HEK293T (cell line): Measurements from ENCODE around the gene FHIT.

Experiments
- CTCF ChIA-PET: fragments of 350-600 bp; formaldehyde crosslinking; extraction: SDS; loops from one replicate; lab custom pipeline; 2021; ENCODE audit warnings: antibody characterized with exemption, inconsistent platforms; lab: Yijun Ruan, JAX
- POLR2A ChIA-PET: fragments of 350-600 bp; formaldehyde crosslinking; extraction: SDS; loops from one replicate; lab custom pipeline; 2020; ENCODE audit warnings: antibody characterized with exemption, inconsistent platforms; lab: Yijun Ruan, JAX
- DNase-seq: peaks from one replicate; pipeline ENCODE4 v3.0.0; 2012; ENCODE audit warnings: mixed read lengths; ENCODE audit errors: extremely low spot score
- ARNT ChIP-seq: fragments of 450-650 bp; IDR thresholded peaks from 2 replicates; pipeline ENCODE4 v1.6.1; 2017; ENCODE audit warnings: mild to moderate bottlenecking
- BHLHE40 ChIP-seq: fragments of 450-650 bp; IDR thresholded peaks from 2 replicates; pipeline ENCODE4 v1.6.1; 2016; ENCODE audit warnings: mild to moderate bottlenecking, moderate library complexity, borderline replicate concordance
- CTBP1 ChIP-seq: fragments of 450-650 bp; IDR thresholded peaks from 2 replicates; pipeline ENCODE4 v1.6.1; 2016; ENCODE audit warnings: borderline replicate concordance
- ELF4 ChIP-seq: fragments of 450-650 bp; IDR thresholded peaks from 2 replicates; pipeline ENCODE4 v1.6.1; 2017; ENCODE audit warnings: antibody characterized with exemption
- FOXA1 ChIP-seq: fragments of 450-650 bp; IDR thresholded peaks from 2 replicates; pipeline ENCODE4 v1.6.1; 2016; ENCODE audit warnings: mild to moderate bottlenecking
- FOXK2 ChIP-seq: fragments of 450-650 bp; IDR thresholded peaks from 2 replicates; pipeline ENCODE4 v1.6.1; 2016; ENCODE audit warnings: mild to moderate bottlenecking
- FOXM1 ChIP-seq: fragments of 450-650 bp; IDR thresholded peaks from 2 replicates; pipeline ENCODE4 v1.6.1; 2017; ENCODE audit warnings: mild to moderate bottlenecking, borderline replicate concordance
- HDGF ChIP-seq: fragments of 450-650 bp; IDR thresholded peaks from 2 replicates; pipeline ENCODE4 v1.6.1; 2017; ENCODE audit warnings: antibody characterized with exemption, borderline replicate concordance
- L3MBTL2 ChIP-seq: fragments of 450-650 bp; conservative IDR thresholded peaks from 2 replicates; pipeline ENCODE4 v1.6.1; 2016; ENCODE audit warnings: mild to moderate bottlenecking
- LEF1 ChIP-seq: fragments of 450-650 bp; IDR thresholded peaks from 2 replicates; pipeline ENCODE4 v1.6.1; 2017; ENCODE audit warnings: mild to moderate bottlenecking, borderline replicate concordance
- NFRKB ChIP-seq: fragments of 450-650 bp; IDR thresholded peaks from 2 replicates; pipeline ENCODE4 v1.6.1; 2016; ENCODE audit warnings: mild to moderate bottlenecking, moderate library complexity
- PKNOX1 ChIP-seq: fragments of 450-650 bp; IDR thresholded peaks from 2 replicates; pipeline ENCODE4 v1.6.1; 2016
- SP1 ChIP-seq: fragments of 450-650 bp; IDR thresholded peaks from 2 replicates; pipeline ENCODE4 v1.6.1; 2017
- SUZ12 ChIP-seq: fragments of 450-650 bp; IDR thresholded peaks from 2 replicates; pipeline ENCODE4 v1.6.1; 2016; ENCODE audit warnings: mild to moderate bottlenecking
- TARDBP ChIP-seq: fragments of 450-650 bp; IDR thresholded peaks from 2 replicates; pipeline ENCODE4 v1.6.1; 2016
- ZNF384 ChIP-seq: fragments of 450-650 bp; IDR thresholded peaks from 2 replicates; pipeline ENCODE4 v1.6.1; 2016

The FHIT gene

GRCh38 chr3:59764171-59764570 lies 1487.1 kb downstream of the FHIT start:
- TF ChIP-seq LEF1, result no peak
- no peak for TF ChIP-seq NFRKB
- TF ChIP-seq TARDBP, result no peak
- TF ChIP-seq HDGF, result no peak
- TF ChIP-seq SP1, result no peak
- no peak for TF ChIP-seq FOXK2
- TF ChIP-seq ZNF384, result no peak
- TF ChIP-seq L3MBTL2, result no peak
- TF ChIP-seq FOXA1, result no peak
- TF ChIP-seq FOXM1, result no peak
- no peak for TF ChIP-seq ELF4
- no peak for TF ChIP-seq SUZ12
- TF ChIP-seq PKNOX1, result no peak
- no peak for TF ChIP-seq BHLHE40
- no peak for TF ChIP-seq CTBP1
- no peak for TF ChIP-seq ARNT
- POLR2A ChIA-PET, result no interaction called here
- CTCF ChIA-PET, result no interaction called here
- no peak for DNase-seq

- POLR2A ChIA-PET, result no interaction called here
- CTCF ChIA-PET, result no interaction called here
- DNase-seq, result no peak
- TF ChIP-seq FOXK2 (no peak), NFRKB (no peak), BHLHE40 (no peak), TARDBP (no peak), SP1 (no peak), LEF1 (no peak), ZNF384 (no peak), FOXM1 (no peak), FOXA1 (no peak)
These were observed 1488.3 kb downstream of the FHIT start for GRCh38 chr3:59762941-59763340.

GRCh38 chr3:59759298-59760031 lies 1491.8 kb downstream of the FHIT start:
- ChIA-PET CTCF (no interaction called here), POLR2A (no interaction called here)
- no peak for TF ChIP-seq FOXA1
- TF ChIP-seq BHLHE40, result no peak
- no peak for TF ChIP-seq ELF4
- TF ChIP-seq ZNF384, result no peak
- no peak for TF ChIP-seq SP1
- TF ChIP-seq FOXK2, result no peak
- TF ChIP-seq LEF1, result no peak
- no peak for TF ChIP-seq HDGF
- no peak for TF ChIP-seq NFRKB
- no peak for TF ChIP-seq CTBP1
- TF ChIP-seq SUZ12, result no peak
- TF ChIP-seq PKNOX1, result no peak
- TF ChIP-seq L3MBTL2, result no peak
- DNase-seq, result no peak

- ChIA-PET POLR2A (no interaction called here), CTCF (no interaction called here)
- TF ChIP-seq FOXM1 (no peak), ARNT (no peak), SP1 (no peak), LEF1 (no peak), TARDBP (no peak), HDGF (no peak), BHLHE40 (no peak), ZNF384 (no peak)
- DNase-seq, result no peak
These were observed 1492.6 kb downstream of the FHIT start for GRCh38 chr3:59758672-59759071.

GRCh38 chr3:59756934-59757333 lies 1494.3 kb downstream of the FHIT start:
- POLR2A ChIA-PET, result no interaction called here
- TF ChIP-seq CTBP1, result no peak
- no peak for TF ChIP-seq HDGF
- no peak for TF ChIP-seq ELF4
- no peak for TF ChIP-seq FOXK2
- no peak for TF ChIP-seq ARNT
- TF ChIP-seq TARDBP, result no peak
- no peak for TF ChIP-seq FOXA1
- no peak for TF ChIP-seq SP1
- no peak for TF ChIP-seq L3MBTL2
- TF ChIP-seq SUZ12, result no peak
- no peak for TF ChIP-seq ZNF384
- TF ChIP-seq NFRKB, result no peak
- DNase-seq, result no peak
- CTCF ChIA-PET, result no interaction called here

GRCh38 chr3:59754456-59755129 lies 1496.7 kb downstream of the FHIT start:
- POLR2A ChIA-PET, result no interaction called here
- DNase-seq, result no peak
- CTCF ChIA-PET, result no interaction called here
- TF ChIP-seq NFRKB (no peak), L3MBTL2 (peak; percentile 23; the same call in 1 of the 2 replicates)
